NCI-H226 (cell line): ENCODE results near the gene ZNF492.
"Not testable (repeated sequence)": the region's sequence is repeated elsewhere in the genome, so short reads cannot be mapped to it uniquely, and the experiment has no call there.

ENCODE experiments used
- DNase-seq: peaks from one replicate; pipeline ENCODE4 v3.0.0-alpha.2; 2015

Gene ZNF492

GRCh38 chr19:22617614-22618320 is 16.4 kb upstream of the ZNF492 start:
- DNase-seq: no peak

DNA sequence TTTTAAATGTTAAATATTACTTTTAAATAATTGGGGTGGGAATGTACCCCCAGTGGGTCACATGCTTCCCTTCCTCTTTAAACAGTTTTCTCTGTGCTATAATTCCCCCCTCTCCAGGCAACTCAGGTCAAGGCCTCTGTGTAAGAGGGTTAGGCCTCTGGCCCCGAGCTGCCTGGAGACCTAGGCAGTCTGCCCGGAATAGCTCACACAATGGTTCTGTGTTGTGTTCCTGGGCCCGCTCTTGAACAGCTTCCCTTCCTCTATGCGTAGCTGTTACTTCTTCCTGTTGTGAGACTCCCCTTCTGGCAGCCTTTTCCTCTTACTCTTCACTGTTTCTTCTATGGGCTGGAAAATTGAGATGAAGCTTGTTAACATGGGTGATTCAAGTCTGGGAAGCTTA is 14.8 kb upstream of the ZNF492 start:
- no peak for DNase-seq

- DNase-seq: no peak
Observed at GRCh38 chr19:22619932-22620331, 14.2 kb upstream of the ZNF492 start.

DNA sequence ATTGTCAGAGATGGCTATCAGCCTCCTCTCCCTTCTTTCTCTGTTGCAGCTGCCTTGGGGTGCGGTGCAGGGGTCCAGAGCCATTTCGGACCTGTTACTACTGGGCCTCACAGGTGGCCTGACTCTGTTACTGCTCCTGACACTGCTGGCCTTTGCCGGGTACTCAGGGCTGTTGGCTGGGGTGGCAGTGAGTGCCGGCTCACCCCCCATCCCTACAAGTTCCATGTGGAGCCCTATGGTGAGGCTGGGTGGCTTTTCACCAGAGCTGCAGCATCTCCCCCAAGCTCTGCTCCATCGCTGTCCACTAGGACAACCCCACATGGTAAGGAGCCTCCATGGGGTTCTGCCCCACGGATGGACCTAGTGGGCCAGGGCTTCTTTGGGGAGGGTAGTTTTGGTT is 13.7 kb upstream of the ZNF492 start:
- no peak for DNase-seq

DNA sequence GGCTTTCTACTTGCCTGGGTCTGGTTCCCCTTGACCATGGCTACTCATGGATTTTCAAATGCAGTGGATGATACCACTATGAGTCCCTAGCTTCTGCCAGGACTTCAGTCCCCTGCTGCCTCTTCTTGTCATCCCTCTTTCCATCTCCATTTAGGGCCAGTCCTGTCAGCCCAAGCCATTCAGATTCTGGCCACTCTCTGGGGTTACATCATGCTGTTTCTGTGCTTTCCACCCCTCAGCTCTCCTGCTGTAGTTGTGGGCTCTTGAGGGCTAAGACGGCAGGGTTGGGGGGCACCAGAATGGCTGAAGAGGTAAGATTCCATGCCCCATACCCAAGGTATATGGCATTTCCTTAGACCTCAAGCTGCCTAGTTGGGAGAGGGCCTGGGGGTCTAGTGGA is 13.2 kb upstream of the ZNF492 start:
- DNase-seq: no peak

GRCh38 chr19:22622020-22622419 is 12.1 kb upstream of the ZNF492 start:
- DNase-seq: no peak

- DNase-seq: no peak
Observed at GRCh38 chr19:22622901-22623840, 11.0 kb upstream of the ZNF492 start.

GRCh38 chr19:22623841-22624221 is 10.3 kb upstream of the ZNF492 start:
- DNase-seq: no peak

DNA sequence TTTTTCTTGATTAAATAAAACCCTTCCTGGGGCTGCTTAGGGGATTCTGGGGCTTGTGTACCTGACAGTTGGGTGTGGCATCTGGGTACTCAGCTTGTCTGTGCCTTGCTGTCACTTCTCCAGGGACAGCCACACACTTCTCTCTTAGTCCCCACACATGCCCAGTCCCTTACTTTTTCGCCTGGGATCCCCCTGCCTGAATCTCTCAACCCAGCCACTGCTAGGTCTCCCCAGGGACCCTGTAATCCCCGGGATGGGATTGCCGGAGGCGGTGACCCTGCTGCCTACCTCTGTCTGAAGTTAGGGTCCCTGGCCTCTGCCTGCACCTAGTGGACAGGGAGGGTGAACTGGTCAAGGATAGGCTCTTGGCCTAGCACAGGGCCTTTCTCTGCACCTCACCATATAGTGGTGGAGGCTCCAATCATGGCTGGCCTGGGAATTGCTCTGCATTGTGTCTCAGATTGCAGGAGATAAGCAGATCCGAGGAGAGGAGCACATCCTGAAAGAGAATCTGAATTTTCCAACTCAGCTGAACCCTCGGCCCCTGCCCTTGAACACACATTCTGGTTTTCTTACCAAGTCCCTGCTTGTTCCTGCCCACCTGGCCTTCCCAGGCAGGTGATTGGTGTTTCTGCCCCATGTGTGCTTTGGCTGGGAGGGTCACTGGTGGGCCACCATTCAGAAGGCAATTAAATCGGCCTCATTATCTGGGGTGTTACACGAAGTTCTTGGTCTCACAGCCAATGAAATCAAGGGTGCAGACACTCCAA is 8.7 kb upstream of the ZNF492 start:
- no peak for DNase-seq

DNA sequence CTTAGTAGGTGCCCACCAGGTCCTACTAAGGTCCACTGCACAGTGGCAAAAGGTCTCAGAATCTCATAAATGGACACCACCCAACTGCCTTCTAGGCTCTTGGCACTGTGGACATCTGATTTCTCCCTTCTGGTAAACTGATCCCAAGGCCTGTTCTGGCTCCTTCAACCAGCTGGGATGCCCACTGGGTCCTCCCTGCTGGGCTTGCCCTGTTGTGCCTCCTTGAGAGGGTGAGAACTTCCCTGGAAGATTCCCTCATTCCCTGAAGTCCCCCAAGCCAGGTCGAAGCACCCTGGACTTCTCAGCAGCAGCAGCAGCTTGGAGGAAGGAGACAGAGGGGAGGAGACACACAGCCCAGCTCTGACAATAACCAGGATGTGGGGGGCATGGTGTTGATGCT is 6.6 kb upstream of the ZNF492 start:
- DNase-seq: no peak

GRCh38 chr19:22628401-22628800 is 5.7 kb upstream of the ZNF492 start:
- no peak for DNase-seq

DNA sequence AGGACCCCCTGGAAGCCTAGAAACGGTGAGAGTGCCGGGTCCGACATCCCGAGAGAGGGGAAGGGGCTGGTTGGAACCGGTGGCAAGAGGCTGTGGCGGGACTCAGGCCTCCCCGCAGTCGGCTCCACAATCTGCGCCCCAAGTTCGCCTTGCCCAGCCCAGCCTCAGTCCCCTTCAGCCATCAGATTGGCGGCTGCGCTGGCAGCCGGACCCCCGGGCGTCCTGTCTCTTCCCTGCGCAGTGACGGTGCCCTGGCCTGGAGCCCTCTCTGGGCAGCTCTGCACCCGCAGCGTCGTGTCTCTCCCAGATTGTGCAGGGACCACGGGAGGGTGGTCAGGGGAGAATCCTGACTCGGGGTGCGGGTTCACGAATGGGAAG is 315 bp downstream of the ZNF492 start:
- DNase-seq: no peak

GRCh38 chr19:22685493-22685892 is 51.4 kb downstream of the ZNF492 start:
- DNase-seq: not testable (repeated sequence)

DNA sequence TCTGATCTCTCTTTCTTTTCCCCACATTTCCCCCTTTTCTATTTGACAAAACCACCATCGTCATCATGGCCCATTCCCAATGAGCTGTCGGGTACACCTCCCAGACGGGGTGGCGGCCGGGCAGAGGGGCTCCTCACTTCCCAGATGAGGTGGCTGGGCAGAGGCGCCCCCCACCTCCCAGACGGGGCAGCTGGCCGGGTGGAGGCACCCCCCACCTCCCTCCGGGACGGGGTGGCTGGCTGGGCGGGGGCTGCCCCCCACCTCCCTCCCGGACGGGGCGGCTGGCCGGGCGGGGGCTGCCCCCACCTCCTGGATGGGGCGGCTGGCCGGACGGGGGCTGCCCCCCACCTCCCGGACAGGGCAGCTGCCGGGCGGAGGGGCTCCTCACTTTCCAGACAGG is 68.5 kb downstream of the ZNF492 start:
- DNase-seq: not testable (repeated sequence)

DNA sequence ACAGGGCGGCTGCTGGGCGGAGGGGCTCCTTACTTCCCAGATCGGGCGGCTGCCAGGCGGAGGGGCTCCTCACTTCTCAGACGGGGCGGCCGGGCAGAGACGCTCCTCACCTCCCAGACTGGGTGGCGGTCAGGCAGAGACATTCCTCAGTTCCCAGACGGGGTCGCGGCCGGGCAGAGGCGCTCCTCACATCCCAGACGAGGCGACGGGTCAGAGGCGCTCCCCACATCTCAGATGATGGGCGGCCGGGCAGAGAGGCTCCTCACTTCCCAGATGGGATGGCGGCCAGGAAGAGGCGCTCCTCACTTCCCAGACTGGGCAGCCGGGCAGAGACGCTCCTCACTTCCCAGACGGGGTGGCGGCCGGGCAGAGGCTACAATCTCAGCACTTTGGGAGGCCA is 69.0 kb downstream of the ZNF492 start:
- not testable (repeated sequence) for DNase-seq

GRCh38 chr19:22708983-22709382 is 74.9 kb downstream of the ZNF492 start:
- no peak for DNase-seq
